ENCODE measurements around the gene YPEL1. TPM values are rescaled to one million over a fixed set of nuclear protein-coding genes. Genes with fewer than 3 reads are reported as not detected.
"Not testable (repeated sequence)": the region's sequence is repeated elsewhere in the genome, so short reads cannot be mapped to it uniquely, and the experiment has no call there.

The YPEL1 gene
- polyA plus RNA-seq, 5 donors: 15.2 to 20.1 (median 19.4) TPM

- DNase-seq: no peak
Observed at GRCh38 chr22:21686634-21687393, 48.8 kb downstream of the YPEL1 start.

GRCh38 chr22:21686193-21686608 is 49.4 kb downstream of the YPEL1 start:
- DNase-seq: no peak

GRCh38 chr22:21685164-21685513 is 50.5 kb downstream of the YPEL1 start:
- no peak for DNase-seq

GRCh38 chr22:21684492-21685163 is 51.0 kb downstream of the YPEL1 start:
- no peak for DNase-seq

GRCh38 chr22:21683401-21683811 is 52.2 kb downstream of the YPEL1 start:
- DNase-seq: no peak

GRCh38 chr22:21682385-21683175 is 53.0 kb downstream of the YPEL1 start:
- DNase-seq: no peak

GRCh38 chr22:21681566-21682370 is 53.8 kb downstream of the YPEL1 start:
- no peak for DNase-seq

- no peak for DNase-seq
Observed at GRCh38 chr22:21680830-21681565, 54.6 kb downstream of the YPEL1 start.

GRCh38 chr22:21679383-21679782 is 56.2 kb downstream of the YPEL1 start:
- DNase-seq: no peak

GRCh38 chr22:21678842-21679241 is 56.8 kb downstream of the YPEL1 start:
- DNase-seq: not testable (repeated sequence)

- DNase-seq: no peak
Observed at GRCh38 chr22:21677606-21678443, 57.8 kb downstream of the YPEL1 start.

GRCh38 chr22:21674638-21675245 is 60.9 kb downstream of the YPEL1 start:
- DNase-seq: no peak

GRCh38 chr22:21673534-21674321 is 61.9 kb downstream of the YPEL1 start:
- no peak for DNase-seq

- DNase-seq: no peak
Observed at GRCh38 chr22:21672107-21672629, 63.4 kb downstream of the YPEL1 start.

- no peak for DNase-seq
Observed at GRCh38 chr22:21669026-21669425, 66.6 kb downstream of the YPEL1 start.

GRCh38 chr22:21666786-21667185 is 68.8 kb downstream of the YPEL1 start:
- no peak for DNase-seq

- DNase-seq: no peak
Observed at GRCh38 chr22:21665047-21665851, 70.3 kb downstream of the YPEL1 start.

- DNase-seq: no peak
Observed at GRCh38 chr22:21663738-21664137, 71.9 kb downstream of the YPEL1 start.

All from right lung (tissue), 5 donors.